A673 (cell line): ENCODE measurements around the gene C10orf53.

Experiments
- CTCF ChIP-seq: fragments of 300-800, 200-600 bp; sonication (generic); conservative IDR thresholded peaks from 2 replicates; pipeline ENCODE4 v1.5.1; 2017; ENCODE audit warnings: low read depth, mild to moderate bottlenecking, antibody characterized with exemption, low read length, moderate library complexity, mixed read lengths
- EZH2 ChIP-seq: fragments of 200-600 bp; sonication (generic); IDR thresholded peaks from 2 replicates; pipeline ENCODE4 v1.6.1; 2017; ENCODE audit warnings: borderline replicate concordance, low read depth, mild to moderate bottlenecking, mixed read lengths, antibody characterized with exemption, low read length; ENCODE audit not compliant: poor library complexity, severe bottlenecking

GRCh38 chr10:49734676-49735075 is 55.2 kb downstream of the C10orf53 start:
- TF ChIP-seq CTCF = no peak
- TF ChIP-seq EZH2 = no peak
